Liver (tissue), 9 donors: ENCODE data around the gene ANO10. TPM values are rescaled to one million over a fixed set of nuclear protein-coding genes. Genes with fewer than 3 reads are reported as not detected.

Experiments used
- DNase-seq: peaks from one replicate; pipeline ENCODE4 v3.0.0-alpha.2; 2017; ENCODE audit warnings: low spot score
- H3K27ac ChIP-seq, 2 donors: one replicate each; pipeline ENCODE4 v1.7.0; 2013; ENCODE audit warnings: inconsistent platforms in 2 of 2, low read length in 2 of 2, control low read depth in 1 of 2, low read depth in 1 of 2, mild to moderate bottlenecking in 1 of 2
- H3K27me3 ChIP-seq, 4 donors: one replicate each; pipeline versions ENCODE4 v1.6.1 to v1.7.0; 2013; ENCODE audit warnings: low read length in 3 of 4, inconsistent platforms in 1 of 4, mild to moderate bottlenecking in 1 of 4, moderate library complexity in 1 of 4; ENCODE audit not compliant: control insufficient read depth in 4 of 4, insufficient read depth in 4 of 4
- H3K36me3 ChIP-seq, 4 donors: one replicate each; pipeline versions ENCODE4 v1.6.1 to v1.7.0; 2013; ENCODE audit warnings: low read length in 3 of 4, mild to moderate bottlenecking in 3 of 4, low read depth in 1 of 4, moderate library complexity in 1 of 4; ENCODE audit not compliant: control insufficient read depth in 4 of 4, insufficient read depth in 3 of 4
- H3K4me1 ChIP-seq, 4 donors: one replicate each; pipeline versions ENCODE4 v1.6.1 to v1.7.0; 2013; ENCODE audit warnings: low read length in 3 of 4, mild to moderate bottlenecking in 3 of 4, moderate library complexity in 1 of 4; ENCODE audit not compliant: control insufficient read depth in 4 of 4, insufficient read depth in 4 of 4
- H3K4me3 ChIP-seq, 3 donors: one replicate each; pipeline versions ENCODE4 v1.6.1 to v1.7.0; 2013; ENCODE audit warnings: low read length in 3 of 3, control low read depth in 1 of 3, low read depth in 1 of 3, mild to moderate bottlenecking in 1 of 3
- H3K9ac ChIP-seq, 2 donors: one replicate each; pipeline ENCODE4 v1.7.0; 2013; ENCODE audit warnings: low read length in 2 of 2, mild to moderate bottlenecking in 2 of 2, moderate library complexity in 2 of 2, control low read depth in 1 of 2, low read depth in 1 of 2
- H3K9me3 ChIP-seq, 4 donors: one replicate each; pipeline versions ENCODE4 v1.6.1 to v1.7.0; 2013; ENCODE audit warnings: low read length in 3 of 4; ENCODE audit not compliant: control insufficient read depth in 4 of 4
- ATF3 ChIP-seq: IDR thresholded peaks from 2 replicates; pipeline ENCODE4 v1.6.1; 2016; ENCODE audit warnings: antibody characterized with exemption
- CTCF ChIP-seq: fragments of 150-350 bp; IDR thresholded peaks from 2 replicates; pipeline ENCODE4 v1.5.1; 2017; ENCODE audit warnings: improper control_type of control experiment, low read depth, low read length; ENCODE audit not compliant: missing input control
- EGR1 ChIP-seq, 2 donors: IDR thresholded peaks; 2 replicates each; pipeline ENCODE4 v1.6.1; 2016 to 2018; ENCODE audit warnings: antibody characterized with exemption in 2 of 2, low read depth in 2 of 2
- FOXA1 ChIP-seq: IDR thresholded peaks from 2 replicates; pipeline ENCODE4 v1.6.1; 2016; ENCODE audit warnings: antibody characterized with exemption
- FOXA2 ChIP-seq: IDR thresholded peaks from 2 replicates; pipeline ENCODE4 v1.6.1; 2016; ENCODE audit warnings: antibody characterized with exemption
- GABPA ChIP-seq, 2 donors: IDR thresholded peaks in 1 of 2; conservative IDR thresholded peaks in 1 of 2; 2 replicates each; pipeline ENCODE4 v1.6.1; 2016; ENCODE audit warnings: antibody characterized with exemption in 2 of 2, mild to moderate bottlenecking in 1 of 2, moderate library complexity in 1 of 2
- HNF4A ChIP-seq, 2 donors: conservative IDR thresholded peaks; 2 replicates each; pipeline ENCODE4 v1.6.1; 2016; ENCODE audit warnings: antibody characterized with exemption in 2 of 2, mild to moderate bottlenecking in 2 of 2
- HNF4G ChIP-seq: IDR thresholded peaks from 2 replicates; pipeline ENCODE4 v1.6.1; 2016; ENCODE audit warnings: antibody characterized with exemption
- JUND ChIP-seq, 2 donors: IDR thresholded peaks; 2 replicates each; pipeline ENCODE4 v1.6.1; 2016; ENCODE audit warnings: antibody characterized with exemption in 2 of 2
- MAX ChIP-seq: IDR thresholded peaks from 2 replicates; pipeline ENCODE4 v1.6.1; 2016; ENCODE audit warnings: antibody characterized with exemption
- NR2F2 ChIP-seq: IDR thresholded peaks from 2 replicates; pipeline ENCODE4 v1.6.1; 2016; ENCODE audit warnings: antibody characterized with exemption
- RAD21 ChIP-seq, 2 donors: IDR thresholded peaks; 2 replicates each; pipeline ENCODE4 v1.6.1; 2016; ENCODE audit warnings: antibody characterized with exemption in 2 of 2, mild to moderate bottlenecking in 2 of 2
- REST ChIP-seq: IDR thresholded peaks from 2 replicates; pipeline ENCODE4 v1.6.1; 2016; ENCODE audit warnings: antibody characterized with exemption, mild to moderate bottlenecking
- RXRA ChIP-seq, 2 donors: IDR thresholded peaks; 2 replicates each; pipeline ENCODE4 v1.6.1; 2017 to 2018; ENCODE audit warnings: antibody characterized with exemption in 2 of 2, mild to moderate bottlenecking in 1 of 2
- SP1 ChIP-seq: IDR thresholded peaks from 2 replicates; pipeline ENCODE4 v1.6.1; 2018; ENCODE audit warnings: antibody characterized with exemption, mild to moderate bottlenecking
- TAF1 ChIP-seq: conservative IDR thresholded peaks from 2 replicates; pipeline ENCODE4 v1.6.1; 2016; ENCODE audit warnings: antibody characterized with exemption, mild to moderate bottlenecking
- YY1 ChIP-seq: IDR thresholded peaks from 2 replicates; pipeline ENCODE4 v1.6.1; 2016; ENCODE audit warnings: antibody characterized with exemption, mild to moderate bottlenecking
- ZBTB33 ChIP-seq: IDR thresholded peaks from 2 replicates; pipeline ENCODE4 v1.6.1; 2016; ENCODE audit warnings: antibody characterized with exemption
- WGBS: extraction: QIAGEN DNeasy Blood & Tissue Kit; methylation state at CpG from one replicate; pipeline ENCODE4 v1.1.7; 2013; 5-methylcytosine and 5-hydroxymethylcytosine counted together
- polyA plus RNA-seq, 2 donors: library from polyadenylated mRNA; stranded (reverse) in 1 of 2; unstranded in 1 of 2; fragments of 200-250 nt in 1 of 2; fragments of >200 nt in 1 of 2; fragmentation: Nextera tagmentation in 1 of 2; extraction: Ambion mirVana in 1 of 2; gene quantifications; one replicate each; pipeline versions ENCODE4 v1.2.1 to v1.2.3, GENCODE V29; 2013 to 2015
- total RNA-seq, 2 donors: library from RNA; depleted of rRNA; stranded (reverse); fragments of >200 nt; gene quantifications; one replicate each; pipeline ENCODE4 v1.2.3, GENCODE V29; 2014
- donor health status: healthy.
- donor health status: healthy.
- donor health status: healthy.
- donor health status: healthy.
- donor health status: healthy.

Gene ANO10
- total and polyA plus RNA-seq, 4 donors = 5.6 to 8.7 (median 6.8) TPM

GRCh38 chr3:43320288-43320687, 301.5 kb downstream of the ANO10 start:
- TF ChIP-seq ZBTB33 (no peak), ATF3 (no peak), NR2F2 (no peak), RXRA (IDR thresholded peaks at IDR 0.05) (no peak), REST (no peak), MAX (no peak), EGR1 (IDR thresholded peaks at IDR 0.05; ENCODE audit: low read depth in 2 of 2) (no peak), GABPA (IDR thresholded peaks at IDR 0.05 in 1 of 2, conservative IDR thresholded peaks at IDR 0.05 in 1 of 2) (no peak), HNF4G (no peak), CTCF (no peak), RAD21 (IDR thresholded peaks at IDR 0.05) (no peak), HNF4A (conservative IDR thresholded peaks at IDR 0.05) (no peak), YY1 (no peak), FOXA1 (no peak), TAF1 (no peak), SP1 (no peak), FOXA2 (no peak), JUND (IDR thresholded peaks at IDR 0.05) (no peak)
- no peak for DNase-seq
- Histone ChIP-seq H3K27me3 (no peaks in the 10 kb centered on the region), H3K36me3 (peaks cover 0 to 5% (median 0%) of the 10 kb centered on the region in 4 donors), H3K27ac (peak overlapping the region; percentile 61 to 70), H3K9me3 (no peaks in the 10 kb centered on the region), H3K4me1 (peaks cover 3 to 52% (median 43%) of the 10 kb centered on the region in 4 donors), H3K9ac (no peak overlapping the region), H3K4me3 (no peak overlapping the region)
- WGBS = 89% methylated on average over 5 of the region's 5 CpGs
